ENCODE data around the gene LAMA3. TPM values are rescaled to one million over a fixed set of nuclear protein-coding genes. Genes with fewer than 3 reads are reported as not detected.
A peak's percentile ranks its signal among the peaks of the same experiment; 100 is the strongest.

The LAMA3 gene
- total and polyA plus RNA-seq, 12 donors, result 1.6 to 10.2 (median 4.0) TPM

- Histone ChIP-seq H3K4me1 (replicated peaks in 1 of 2) (peaks cover 9 to 27% of the 10 kb centered on the region in 2 donors), H3K36me3 (replicated peaks in 1 of 2) (no peaks in the 10 kb centered on the region), H3K9me3 (replicated peaks in 1 of 3) (no peaks in the 10 kb centered on the region), H3K27me3 (no peaks in the 10 kb centered on the region), H3K4me3 (no peak overlapping the region), H3K27ac (peak overlapping the region; percentile 0 to 81 (median 42))
- intact Hi-C loops (cut with DNase I), result no loop called here
- DNase-seq, result peak; percentile 73 to 90 (median 85)
- 29 to 48% (median 41%) methylated on average over 7 of the region's 7 CpGs for WGBS, 4 donors
- TF ChIP-seq POLR2A (IDR thresholded peaks at IDR 0.05), result peak in 1 of 2 donors; percentile 60
- TF ChIP-seq, protein P1, sequence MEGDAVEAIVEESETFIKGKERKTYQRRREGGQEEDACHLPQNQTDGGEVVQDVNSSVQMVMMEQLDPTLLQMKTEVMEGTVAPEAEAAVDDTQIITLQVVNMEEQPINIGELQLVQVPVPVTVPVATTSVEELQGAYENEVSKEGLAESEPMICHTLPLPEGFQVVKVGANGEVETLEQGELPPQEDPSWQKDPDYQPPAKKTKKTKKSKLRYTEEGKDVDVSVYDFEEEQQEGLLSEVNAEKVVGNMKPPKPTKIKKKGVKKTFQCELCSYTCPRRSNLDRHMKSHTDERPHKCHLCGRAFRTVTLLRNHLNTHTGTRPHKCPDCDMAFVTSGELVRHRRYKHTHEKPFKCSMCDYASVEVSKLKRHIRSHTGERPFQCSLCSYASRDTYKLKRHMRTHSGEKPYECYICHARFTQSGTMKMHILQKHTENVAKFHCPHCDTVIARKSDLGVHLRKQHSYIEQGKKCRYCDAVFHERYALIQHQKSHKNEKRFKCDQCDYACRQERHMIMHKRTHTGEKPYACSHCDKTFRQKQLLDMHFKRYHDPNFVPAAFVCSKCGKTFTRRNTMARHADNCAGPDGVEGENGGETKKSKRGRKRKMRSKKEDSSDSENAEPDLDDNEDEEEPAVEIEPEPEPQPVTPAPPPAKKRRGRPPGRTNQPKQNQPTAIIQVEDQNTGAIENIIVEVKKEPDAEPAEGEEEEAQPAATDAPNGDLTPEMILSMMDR (IDR thresholded peaks at IDR 0.05), result no peak
Observed at GRCh38 chr18:23992089-23992940, 303.1 kb downstream of the LAMA3 start.

DNA sequence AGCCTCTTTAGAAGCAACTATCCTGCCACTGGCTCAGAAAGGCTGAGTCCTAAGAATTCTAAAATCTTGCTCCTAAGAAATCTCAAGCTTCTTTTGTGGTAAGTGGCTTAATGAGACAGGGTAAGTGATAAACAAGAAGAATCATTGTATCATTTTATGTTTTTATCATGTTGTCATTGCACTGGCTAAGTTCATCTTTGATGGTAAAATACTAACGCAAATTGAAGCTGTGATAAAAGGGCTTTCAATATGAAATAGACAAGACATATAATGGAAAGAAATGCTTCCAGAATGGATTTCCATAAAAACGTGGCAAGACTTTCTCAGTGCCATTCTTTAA, 303.7 kb downstream of the LAMA3 start:
- Histone ChIP-seq H3K27me3 (no peaks in the 10 kb centered on the region), H3K4me1 (replicated peaks in 1 of 2) (peaks cover 9 to 27% of the 10 kb centered on the region in 2 donors), H3K9me3 (replicated peaks in 1 of 3) (no peaks in the 10 kb centered on the region), H3K4me3 (no peak overlapping the region), H3K27ac (peak overlapping the region; percentile 0 to 81 (median 42)), H3K36me3 (replicated peaks in 1 of 2) (no peaks in the 10 kb centered on the region)
- TF ChIP-seq POLR2A (IDR thresholded peaks at IDR 0.05), result no peak
- TF ChIP-seq, protein P1 (IDR thresholded peaks at IDR 0.05), result no peak
- intact Hi-C loops (cut with DNase I), result no loop called here
- no peak for DNase-seq
- WGBS, 4 donors, result 53 to 62% (median 59%) methylated on average over 2 of the region's 2 CpGs

GRCh38 chr18:23994361-23994902, 305.2 kb downstream of the LAMA3 start:
- peak; percentile 48 to 82 (median 60) for DNase-seq
- no peaks in the 10 kb centered on the region for H3K27me3 ChIP-seq
- WGBS, 4 donors, result 17 to 23% (median 23%) methylated on average over 9 of the region's 9 CpGs
- peaks cover 9 to 27% of the 10 kb centered on the region in 2 donors for H3K4me1 ChIP-seq (replicated peaks in 1 of 2)
- H3K36me3 ChIP-seq (replicated peaks in 1 of 2), result no peaks in the 10 kb centered on the region
- TF ChIP-seq, protein P1 (IDR thresholded peaks at IDR 0.05), result no peak
- TF ChIP-seq POLR2A (IDR thresholded peaks at IDR 0.05), result peak in 1 of 2 donors; percentile 51
- intact Hi-C loops (cut with DNase I), result no loop called here
- peak overlapping the region in 1 of 5 donors; percentile 49 for H3K27ac ChIP-seq
- no peak overlapping the region for H3K4me3 ChIP-seq
- H3K9me3 ChIP-seq (replicated peaks in 1 of 3), result no peaks in the 10 kb centered on the region

DNA sequence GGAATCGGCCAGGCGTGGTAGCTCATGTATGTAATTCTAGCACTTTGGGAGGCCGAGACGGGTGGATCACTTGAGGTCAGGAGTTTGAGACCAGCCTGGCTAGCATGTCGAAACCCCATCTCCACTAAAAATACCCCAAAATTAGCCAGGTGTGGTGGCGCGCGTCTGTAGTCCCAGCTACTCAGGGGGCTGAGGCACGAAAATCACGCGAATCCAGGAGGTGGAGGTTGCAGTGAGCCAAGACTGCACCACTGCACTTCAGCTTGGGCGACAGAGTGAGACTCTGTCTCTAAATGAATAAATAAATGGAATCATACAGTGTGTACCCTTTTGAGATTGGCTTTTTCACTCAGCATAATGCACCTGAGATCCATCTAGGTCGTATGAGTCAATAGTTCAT, 305.9 kb downstream of the LAMA3 start:
- Histone ChIP-seq H3K4me3 (no peak overlapping the region), H3K9me3 (replicated peaks in 1 of 3) (no peaks in the 10 kb centered on the region), H3K27ac (no peak overlapping the region), H3K36me3 (replicated peaks in 1 of 2) (no peaks in the 10 kb centered on the region), H3K27me3 (no peaks in the 10 kb centered on the region), H3K4me1 (replicated peaks in 1 of 2) (peaks cover 9 to 27% of the 10 kb centered on the region in 2 donors)
- WGBS, 4 donors, result 92 to 97% (median 95%) methylated on average over 13 of the region's 13 CpGs
- no peak for DNase-seq
- intact Hi-C loops (cut with DNase I), result no loop called here
- no peak for TF ChIP-seq POLR2A (IDR thresholded peaks at IDR 0.05)
- TF ChIP-seq, protein P1 (IDR thresholded peaks at IDR 0.05), result no peak

Measured in adrenal gland (tissue), 12 donors.